Breast epithelium (tissue), 3 donors: Measurements from ENCODE around the gene SNX33.
"Not testable (repeated sequence)": the region's sequence is repeated elsewhere in the genome, so short reads cannot be mapped to it uniquely, and the experiment has no call there.

Source experiments
- CTCF ChIP-seq, 3 donors: fragments of 450-650 bp; IDR thresholded peaks; one replicate each; pipeline ENCODE4 v1.5.1; 2016 to 2017; ENCODE audit warnings: antibody characterized with exemption in 3 of 3, mild to moderate bottlenecking in 3 of 3, moderate library complexity in 3 of 3
- POLR2A ChIP-seq: fragments of 450-650 bp; IDR thresholded peaks from one replicate; pipeline ENCODE4 v1.6.1; 2016; ENCODE audit warnings: antibody characterized with exemption, mild to moderate bottlenecking, moderate library complexity
- POLR2AphosphoS5 ChIP-seq, 3 donors: sonication (generic); formaldehyde crosslinking; IDR thresholded peaks; one replicate each; pipeline ENCODE4 v1.6.1; 2017; ENCODE audit warnings: antibody characterized with exemption in 3 of 3

- TF ChIP-seq POLR2AphosphoS5 (IDR thresholded peaks at IDR 0.05); CTCF (IDR thresholded peaks at IDR 0.05); POLR2A: not testable (repeated sequence)
Measured at GRCh38 chr15:75699961-75700874, 52.5 kb downstream of the SNX33 start.
